GM12878 (cell line): ENCODE results near the gene MYOCOS.

Experiments
- JUNB ChIP-seq: IDR thresholded peaks from 2 replicates; pipeline ENCODE4 v1.6.1; 2016; ENCODE audit warnings: antibody characterized with exemption, mild to moderate bottlenecking
- RFX5 ChIP-seq: IDR thresholded peaks from 2 replicates; pipeline ENCODE4 v1.6.1; 2011; ENCODE audit warnings: low read depth, low read length, improper control_type of control experiment
- TF ChIP-seq, protein P1 (sequence below), 3 experiments: IDR thresholded peaks in 2 of 3; conservative IDR thresholded peaks in 1 of 3; 2 replicates each; pipeline ENCODE4 v1.5.1; 2011; ENCODE audit warnings: low read depth in 3 of 3, low read length in 3 of 3, mild to moderate bottlenecking in 3 of 3, control low read depth in 2 of 3, moderate library complexity in 2 of 3, inconsistent platforms in 1 of 3, mixed read lengths in 1 of 3; ENCODE audit not compliant: control insufficient read depth in 2 of 3, insufficient read depth in 1 of 3; ENCODE audit errors: extremely low read depth in 1 of 3

- TF ChIP-seq JUNB (no peak), RFX5 (no peak)
- TF ChIP-seq, protein P1, sequence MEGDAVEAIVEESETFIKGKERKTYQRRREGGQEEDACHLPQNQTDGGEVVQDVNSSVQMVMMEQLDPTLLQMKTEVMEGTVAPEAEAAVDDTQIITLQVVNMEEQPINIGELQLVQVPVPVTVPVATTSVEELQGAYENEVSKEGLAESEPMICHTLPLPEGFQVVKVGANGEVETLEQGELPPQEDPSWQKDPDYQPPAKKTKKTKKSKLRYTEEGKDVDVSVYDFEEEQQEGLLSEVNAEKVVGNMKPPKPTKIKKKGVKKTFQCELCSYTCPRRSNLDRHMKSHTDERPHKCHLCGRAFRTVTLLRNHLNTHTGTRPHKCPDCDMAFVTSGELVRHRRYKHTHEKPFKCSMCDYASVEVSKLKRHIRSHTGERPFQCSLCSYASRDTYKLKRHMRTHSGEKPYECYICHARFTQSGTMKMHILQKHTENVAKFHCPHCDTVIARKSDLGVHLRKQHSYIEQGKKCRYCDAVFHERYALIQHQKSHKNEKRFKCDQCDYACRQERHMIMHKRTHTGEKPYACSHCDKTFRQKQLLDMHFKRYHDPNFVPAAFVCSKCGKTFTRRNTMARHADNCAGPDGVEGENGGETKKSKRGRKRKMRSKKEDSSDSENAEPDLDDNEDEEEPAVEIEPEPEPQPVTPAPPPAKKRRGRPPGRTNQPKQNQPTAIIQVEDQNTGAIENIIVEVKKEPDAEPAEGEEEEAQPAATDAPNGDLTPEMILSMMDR (IDR thresholded peaks at IDR 0.05 in 2 of 3, conservative IDR thresholded peaks at IDR 0.05 in 1 of 3; ENCODE audit: control insufficient read depth in 2 of 3, extremely low read depth in 1 of 3, insufficient read depth in 1 of 3, low read depth in 3 of 3, low read length in 3 of 3) = no peak
These were observed 20.2 kb downstream of the MYOCOS start for GRCh38 chr1:171642197-171642596.
